ENCODE measurements around the gene STK38L.

- no peak for TF ChIP-seq CTCF (IDR thresholded peaks at IDR 0.05 in 2 of 3, conservative IDR thresholded peaks at IDR 0.05 in 1 of 3; ENCODE audit: insufficient read depth in 2 of 3, low read depth in 1 of 3, low read length in 3 of 3)
- TF ChIP-seq ZBTB43 (CRISPR knock-in tag; IDR thresholded peaks at IDR 0.05), result no peak
- TF ChIP-seq THAP12 (CRISPR knock-in tag; IDR thresholded peaks at IDR 0.05), result no peak
- no peak for TF ChIP-seq NFYB (IDR thresholded peaks at IDR 0.05; ENCODE audit: extremely low read depth, insufficient read length)
- TF ChIP-seq POLR2A (conservative IDR thresholded peaks at IDR 0.05), result no peak
- no peak for TF ChIP-seq SMARCB1 (IDR thresholded peaks at IDR 0.05; ENCODE audit: insufficient read length, low read depth)
- TF ChIP-seq ATF3 (IDR thresholded peaks at IDR 0.05), result no peak
- no peak for TF ChIP-seq ATF3 (CRISPR knock-in tag; conservative IDR thresholded peaks at IDR 0.05)
- TF ChIP-seq ZBTB49 (CRISPR knock-in tag; IDR thresholded peaks at IDR 0.05; ENCODE audit: borderline replicate concordance), result no peak
- no peak for TF ChIP-seq NFIC (IDR thresholded peaks at IDR 0.05)
- TF ChIP-seq EP300 (IDR thresholded peaks at IDR 0.05; ENCODE audit: low read length), result no peak
- TF ChIP-seq ZHX1 (conservative IDR thresholded peaks at IDR 0.05; ENCODE audit: low read length), result no peak
- TF ChIP-seq ELF4 (CRISPR knock-in tag; IDR thresholded peaks at IDR 0.05), result no peak
- TF ChIP-seq POLR2AphosphoS5 (IDR thresholded peaks at IDR 0.05; ENCODE audit: control insufficient read depth, insufficient read depth, low read depth, low read length), result no peak
- no peak for TF ChIP-seq MED1 (CRISPR knock-in tag; IDR thresholded peaks at IDR 0.05; ENCODE audit: borderline replicate concordance)
Observed at GRCh38 chr12:27285403-27285802, 41.3 kb downstream of the STK38L start.

All from K562 (cell line).